Astrocyte of the cerebellum (primary cell): Measurements from ENCODE around the gene UBE4A.
"Not testable (repeated sequence)": the region's sequence is repeated elsewhere in the genome, so short reads cannot be mapped to it uniquely, and the experiment has no call there.

Experiments used
- DNase-seq: peaks from one replicate; pipeline ENCODE4 v3.0.0-alpha.2; 2011; ENCODE audit warnings: low read depth
- H3K4me3 ChIP-seq: 2 replicates; pipeline ENCODE4 v1.5.1; 2011; ENCODE audit warnings: mild to moderate bottlenecking, low read depth, low read length, moderate library complexity
- CTCF ChIP-seq: IDR thresholded peaks from 2 replicates; pipeline ENCODE4 v1.5.1; 2012; ENCODE audit warnings: low read length, low read depth, moderate library complexity, mild to moderate bottlenecking; ENCODE audit errors: missing control alignments
- in situ Hi-C: cut with HindIII; loops from 2 replicates; pipeline ENCODE4 v1.10.0; 2017; ENCODE audit warnings: low sequenced_read_pairs

Gene UBE4A

GRCh38 chr11:118406599-118407166, 47.3 kb downstream of the UBE4A start:
- no peak overlapping the region for H3K4me3 ChIP-seq
- no peak for TF ChIP-seq CTCF
- DNase-seq: peak; percentile 43
- in situ Hi-C loops: no loop called here

- no peak for TF ChIP-seq CTCF
- DNase-seq: no peak
- in situ Hi-C loops: no loop called here
- no peak overlapping the region for H3K4me3 ChIP-seq
Measured at GRCh38 chr11:118410055-118410745, 50.8 kb downstream of the UBE4A start.

- no peak for DNase-seq
- in situ Hi-C loops: no loop called here
- no peak overlapping the region for H3K4me3 ChIP-seq
- TF ChIP-seq CTCF: no peak
Measured at GRCh38 chr11:118411530-118411929, 52.1 kb downstream of the UBE4A start.

- TF ChIP-seq CTCF: no peak
- no peak for DNase-seq
- in situ Hi-C loops: no loop called here
- H3K4me3 ChIP-seq: no peak overlapping the region
Measured at GRCh38 chr11:118412921-118413320, 53.5 kb downstream of the UBE4A start.

- H3K4me3 ChIP-seq: no peak overlapping the region
- DNase-seq: no peak
- TF ChIP-seq CTCF: no peak
- in situ Hi-C loops: no loop called here
Measured at GRCh38 chr11:118415062-118415738, 55.8 kb downstream of the UBE4A start.

GRCh38 chr11:118415739-118416068, 56.3 kb downstream of the UBE4A start:
- peak; percentile 66 for DNase-seq
- no peak for TF ChIP-seq CTCF
- in situ Hi-C loops: no loop called here
- H3K4me3 ChIP-seq: no peak overlapping the region

GRCh38 chr11:118416900-118417299, 57.5 kb downstream of the UBE4A start:
- DNase-seq, in situ Hi-C loops, H3K4me3 ChIP-seq: not testable (repeated sequence)
